IMR-90 (cell line): ENCODE measurements around the gene GIT1.

Experiments used
- BHLHE40 ChIP-seq: fragments of 150-350 bp; IDR thresholded peaks from 2 replicates; pipeline ENCODE4 v1.6.1; 2016; ENCODE audit warnings: mild to moderate bottlenecking, low read depth, low read length
- CHD1 ChIP-seq: IDR thresholded peaks from 2 replicates; pipeline ENCODE4 v1.6.1; 2012; ENCODE audit warnings: low read depth, low read length, improper control_type of control experiment
- CTCF ChIP-seq: conservative IDR thresholded peaks from 2 replicates; pipeline ENCODE4 v1.5.1; 2012; ENCODE audit warnings: mild to moderate bottlenecking, low read depth, low read length, improper control_type of control experiment
- ELK1 ChIP-seq: fragments of 150-350 bp; IDR thresholded peaks from 2 replicates; pipeline ENCODE4 v1.6.1; 2016; ENCODE audit warnings: low read depth, mild to moderate bottlenecking, low read length, moderate library complexity, borderline replicate concordance
- FOS ChIP-seq: fragments of 150-350 bp; IDR thresholded peaks from 2 replicates; pipeline ENCODE4 v1.6.1; 2016; ENCODE audit warnings: low read depth, low read length
- POLR2A ChIP-seq: IDR thresholded peaks from 2 replicates; pipeline ENCODE4 v1.6.1; 2012; ENCODE audit warnings: mild to moderate bottlenecking, low read depth, low read length
- RCOR1 ChIP-seq: IDR thresholded peaks from 2 replicates; pipeline ENCODE4 v1.6.1; 2012; ENCODE audit warnings: mild to moderate bottlenecking, low read length, improper control_type of control experiment; ENCODE audit not compliant: insufficient replicate concordance
- SMC3 ChIP-seq: fragments of 150-350 bp; IDR thresholded peaks from 2 replicates; pipeline ENCODE4 v1.6.1; 2016; ENCODE audit warnings: low read depth, mild to moderate bottlenecking, antibody characterized with exemption, low read length, moderate library complexity
- USF2 ChIP-seq: fragments of 150-350 bp; IDR thresholded peaks from 2 replicates; pipeline ENCODE4 v1.6.1; 2017; ENCODE audit warnings: mild to moderate bottlenecking, antibody characterized with exemption, low read length, low read depth

- TF ChIP-seq CTCF: no peak
- no peak for TF ChIP-seq USF2
- TF ChIP-seq RCOR1: no peak
- no peak for TF ChIP-seq POLR2A
- no peak for TF ChIP-seq BHLHE40
- no peak for TF ChIP-seq SMC3
- TF ChIP-seq ELK1: no peak
- no peak for TF ChIP-seq CHD1
- no peak for TF ChIP-seq FOS
These were observed 25.1 kb upstream of the GIT1 start for GRCh38 chr17:29614349-29615047.
